ENCODE results near the gene SUV39H2.
"Not testable (repeated sequence)": the region's sequence is repeated elsewhere in the genome, so short reads cannot be mapped to it uniquely, and the experiment has no call there.

The SUV39H2 gene

DNA sequence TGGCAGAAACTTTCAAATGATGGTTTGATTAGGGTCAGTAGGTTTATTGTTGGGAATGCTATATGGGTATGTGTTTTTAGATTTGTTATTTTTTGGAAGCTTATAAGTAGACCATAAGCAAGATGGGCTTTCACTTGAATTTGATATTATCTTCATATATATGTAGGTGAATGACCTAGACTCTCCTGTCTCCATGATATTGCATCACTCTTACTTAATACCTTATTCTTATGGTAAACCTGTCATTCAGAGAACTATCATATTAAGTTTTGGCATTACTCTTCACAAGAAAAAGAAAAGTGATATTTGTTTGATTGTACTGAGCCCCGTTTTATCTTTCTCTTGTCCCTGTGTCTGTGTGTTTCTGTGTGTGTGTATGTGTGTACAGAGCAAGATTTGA is 23.2 kb upstream of the SUV39H2 start:
- no peak for TF ChIP-seq CTCF (IDR thresholded peaks at IDR 0.05; ENCODE audit: control insufficient read depth, insufficient read depth, low read depth, low read length, missing control alignments)
- H3K4me3 ChIP-seq (ENCODE audit: control insufficient read depth, low read depth, low read length) = no peak overlapping the region
- DNase-seq (ENCODE audit: low read depth) = no peak

GRCh38 chr10:14858338-14858960 is 20.2 kb upstream of the SUV39H2 start:
- no peak overlapping the region for H3K4me3 ChIP-seq (ENCODE audit: control insufficient read depth, low read depth, low read length)
- DNase-seq (ENCODE audit: low read depth) = no peak
- no peak for TF ChIP-seq CTCF (IDR thresholded peaks at IDR 0.05; ENCODE audit: control insufficient read depth, insufficient read depth, low read depth, low read length, missing control alignments)

GRCh38 chr10:14859043-14859442 is 19.6 kb upstream of the SUV39H2 start:
- no peak overlapping the region for H3K4me3 ChIP-seq (ENCODE audit: control insufficient read depth, low read depth, low read length)
- no peak for TF ChIP-seq CTCF (IDR thresholded peaks at IDR 0.05; ENCODE audit: control insufficient read depth, insufficient read depth, low read depth, low read length, missing control alignments)
- no peak for DNase-seq (ENCODE audit: low read depth)

DNA sequence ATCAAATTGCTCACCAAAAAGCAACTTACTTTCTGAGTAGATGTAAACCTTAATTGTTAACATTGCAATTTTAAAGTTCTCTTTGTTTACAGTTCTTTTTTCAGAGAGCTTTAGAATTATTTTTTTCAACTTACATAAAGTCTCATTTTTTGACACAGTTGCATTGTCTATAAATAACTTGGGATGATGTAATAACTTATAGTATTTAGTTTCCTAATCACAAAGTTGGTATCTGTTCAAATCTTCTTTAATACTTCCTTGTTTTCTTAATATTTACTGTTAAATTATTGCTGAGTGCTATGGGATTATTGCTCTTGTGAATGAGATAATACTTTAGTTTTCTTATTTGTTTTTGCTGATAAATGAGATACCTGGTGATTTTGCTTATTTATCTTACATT is 18.9 kb upstream of the SUV39H2 start:
- no peak overlapping the region for H3K4me3 ChIP-seq (ENCODE audit: control insufficient read depth, low read depth, low read length)
- no peak for DNase-seq (ENCODE audit: low read depth)
- TF ChIP-seq CTCF (IDR thresholded peaks at IDR 0.05; ENCODE audit: control insufficient read depth, insufficient read depth, low read depth, low read length, missing control alignments) = no peak

- no peak overlapping the region for H3K4me3 ChIP-seq (ENCODE audit: control insufficient read depth, low read depth, low read length)
- TF ChIP-seq CTCF (IDR thresholded peaks at IDR 0.05; ENCODE audit: control insufficient read depth, insufficient read depth, low read depth, low read length, missing control alignments) = no peak
- DNase-seq (ENCODE audit: low read depth) = no peak
Observed at GRCh38 chr10:14860791-14861190, 17.9 kb upstream of the SUV39H2 start.

GRCh38 chr10:14864466-14864865 is 14.2 kb upstream of the SUV39H2 start:
- not testable (repeated sequence) for H3K4me3 ChIP-seq (ENCODE audit: control insufficient read depth, low read depth, low read length); DNase-seq (ENCODE audit: low read depth)

DNA sequence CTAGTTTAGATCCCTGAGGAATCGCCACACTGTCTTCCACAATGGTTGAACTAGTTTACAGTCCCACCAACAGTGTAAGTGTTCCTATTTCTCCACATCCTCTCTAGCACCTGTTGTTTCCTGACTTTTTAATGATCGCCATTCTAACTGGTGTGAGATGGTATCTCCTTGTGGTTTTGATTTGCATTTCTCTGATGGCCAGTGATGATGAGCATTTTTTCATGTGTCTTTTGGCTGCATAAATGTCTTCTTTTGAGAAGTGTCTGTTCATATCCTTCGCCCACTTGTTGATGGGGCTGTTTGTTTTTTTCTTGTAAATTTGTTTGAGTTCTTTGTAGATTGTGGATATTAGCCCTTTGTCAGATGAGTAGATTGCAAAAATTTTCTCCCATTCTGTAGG is 13.8 kb upstream of the SUV39H2 start:
- DNase-seq (ENCODE audit: low read depth); H3K4me3 ChIP-seq (ENCODE audit: control insufficient read depth, low read depth, low read length): not testable (repeated sequence)

DNA sequence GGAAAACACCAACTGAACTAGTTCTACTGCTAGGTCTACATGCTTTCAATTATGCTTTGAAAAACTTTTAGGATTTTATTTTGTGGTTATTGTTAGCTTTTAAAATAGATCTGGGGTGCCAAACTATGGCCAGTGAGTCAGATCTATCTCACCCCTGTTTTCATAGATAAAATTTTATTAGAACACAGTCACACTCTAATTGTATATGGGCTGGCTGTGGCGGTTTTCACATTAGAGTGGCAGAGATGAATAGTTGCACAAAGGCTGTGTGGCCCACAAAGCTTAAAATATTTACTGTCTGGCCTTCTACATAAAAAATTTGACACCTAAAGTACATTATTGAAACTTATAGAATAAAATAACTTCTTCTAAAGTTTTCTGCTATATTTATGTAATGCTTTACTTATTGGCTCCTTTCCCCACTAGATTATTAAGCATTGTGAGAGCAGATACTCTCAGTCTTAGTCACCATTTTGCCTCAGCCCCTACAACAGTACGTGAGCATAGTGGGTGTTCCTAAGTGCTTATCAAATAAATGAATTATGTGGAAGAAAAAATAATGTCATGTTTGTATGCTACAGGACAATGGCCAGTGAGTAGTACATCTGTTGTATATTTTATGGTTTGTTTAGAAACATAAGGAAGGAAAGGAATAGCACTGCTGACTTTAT is 5.4 kb upstream of the SUV39H2 start:
- no peak for DNase-seq (ENCODE audit: low read depth)

More for the DNA sequence above, 5.4 kb upstream of the SUV39H2 start:
- TF ChIP-seq CTCF (IDR thresholded peaks at IDR 0.05; ENCODE audit: control insufficient read depth, insufficient read depth, low read depth, low read length, missing control alignments) = no peak
- no peak overlapping the region for H3K4me3 ChIP-seq (ENCODE audit: control insufficient read depth, low read depth, low read length)

Measured in AG09309 (cell line).